GM12878 (cell line): Measurements from ENCODE around the gene UTS2. TPM values are rescaled to one million over a fixed set of nuclear protein-coding genes. Genes with fewer than 3 reads are reported as not detected.

Source experiments
- ATAC-seq: fragments of 200-7000 bp; cut with Tn5 transposase; 3 replicates; pipeline ENCODE4 v1.9.1; 2020; ENCODE audit warnings: mild to moderate bottlenecking, moderate library complexity
- BruUV-seq: library from RNA; stranded (reverse); fragments of 400-500 nt; replicated peaks from 2 replicates; lab custom pipeline; 2021; lab: Mats Ljungman, UMichigan
- CTCF ChIA-PET: fragments of 300-600 bp; sonication (Branson Sonifier 250); formaldehyde crosslinking; extraction: SDS; loops from one replicate; lab custom pipeline; 2021; ENCODE audit warnings: inconsistent platforms; lab: Yijun Ruan, JAX
- POLR2A ChIA-PET: fragments of 350-600 bp; formaldehyde crosslinking; extraction: SDS; loops from one replicate; lab custom pipeline; 2021; ENCODE audit warnings: inconsistent platforms; lab: Charles Lee
- RAD21 ChIA-PET: fragments of 300-600 bp; sonication (Branson Sonifier 250); formaldehyde crosslinking; loops from one replicate; lab custom pipeline; 2023; ENCODE audit warnings: antibody characterized with exemption; ENCODE audit not compliant: unreplicated experiment; lab: Charles Lee
- SMC1A ChIA-PET: fragments of 300-600 bp; sonication (Branson Sonifier 250); formaldehyde crosslinking; loops from one replicate; lab custom pipeline; 2023; ENCODE audit not compliant: unreplicated experiment, uncharacterized antibody; lab: Charles Lee
- DNase-seq: peaks from one replicate; pipeline ENCODE4 v3.0.0-alpha.2; 2011; ENCODE audit warnings: low read depth, low spot score
- FAIRE-seq: peaks from 3 replicates; lab custom pipeline; 2011; peaks lifted over from hg19 to GRCh38; lab: Jason Lieb, UNC
- H2AFZ ChIP-seq: 2 replicates; pipeline ENCODE4 v1.6.0; 2011; ENCODE audit warnings: low read depth, low read length, control low read depth; ENCODE audit not compliant: control insufficient read depth
- H3K27ac ChIP-seq: 2 replicates; pipeline ENCODE4 v1.5.1; 2011; ENCODE audit warnings: control low read depth; ENCODE audit not compliant: control insufficient read depth, insufficient read depth
- H3K27me3 ChIP-seq, 2 experiments: replicated peaks in 1 of 2; 2 replicates each; pipeline versions ENCODE4 v1.6.0 to v1.6.1; 2011; ENCODE audit warnings: low read length in 1 of 2; ENCODE audit not compliant: control insufficient read depth in 2 of 2, insufficient read depth in 2 of 2
- H3K36me3 ChIP-seq, 2 experiments: 2 replicates each; pipeline ENCODE4 v1.5.1; 2011; ENCODE audit warnings: low read length in 1 of 2; ENCODE audit not compliant: control insufficient read depth in 2 of 2, insufficient read depth in 2 of 2
- H3K4me1 ChIP-seq: 2 replicates; pipeline ENCODE4 v1.6.1; 2011; ENCODE audit warnings: mild to moderate bottlenecking, low read length, moderate library complexity, mixed read lengths; ENCODE audit not compliant: control insufficient read depth, insufficient read depth
- H3K4me2 ChIP-seq: 2 replicates; pipeline ENCODE4 v1.6.0; 2011; ENCODE audit warnings: control low read depth; ENCODE audit not compliant: control insufficient read depth, insufficient read depth
- H3K4me3 ChIP-seq: fragments of 200-600 bp; sonication (generic); 2 replicates; pipeline ENCODE4 v1.5.1; 2016
- H3K79me2 ChIP-seq: 2 replicates; pipeline ENCODE4 v1.6.0; 2011; ENCODE audit warnings: low read length; ENCODE audit not compliant: control insufficient read depth, insufficient read depth
- H3K9ac ChIP-seq: 2 replicates; pipeline ENCODE4 v1.8.0; 2011; ENCODE audit warnings: low read length, control low read depth, mixed read lengths; ENCODE audit not compliant: control insufficient read depth, insufficient read depth
- H3K9me3 ChIP-seq: replicated peaks from 3 replicates; pipeline ENCODE4 v1.5.1; 2011; ENCODE audit warnings: mild to moderate bottlenecking, low read length; ENCODE audit not compliant: control insufficient read depth, insufficient read depth
- H4K20me1 ChIP-seq: 2 replicates; pipeline ENCODE4 v1.6.0; 2011; ENCODE audit not compliant: control insufficient read depth, insufficient read depth
- DPF2 ChIP-seq: fragments of 450-650 bp; IDR thresholded peaks from 2 replicates; pipeline ENCODE4 v1.6.1; 2017; ENCODE audit warnings: mild to moderate bottlenecking
- ETV6 ChIP-seq, 2 experiments: fragments of 450-650 bp in 1 of 2; IDR thresholded peaks in 1 of 2; conservative IDR thresholded peaks in 1 of 2; 2 replicates each; pipeline ENCODE4 v1.6.1; 2014; ENCODE audit warnings: antibody characterized with exemption in 1 of 2, borderline replicate concordance in 1 of 2, low read depth in 1 of 2, mild to moderate bottlenecking in 1 of 2, moderate library complexity in 1 of 2
- EZH2 ChIP-seq: IDR thresholded peaks from 2 replicates; pipeline ENCODE4 v1.6.1; 2012; ENCODE audit warnings: low read depth, mild to moderate bottlenecking, control low read depth, inconsistent platforms, low read length, borderline replicate concordance; ENCODE audit not compliant: control insufficient read depth
- IKZF2 ChIP-seq, 2 experiments: fragments of 450-650 bp; IDR thresholded peaks; 2 replicates each; pipeline ENCODE4 v1.6.1; 2017; ENCODE audit warnings: mild to moderate bottlenecking in 2 of 2, moderate library complexity in 2 of 2
- MTA3 ChIP-seq: IDR thresholded peaks from 2 replicates; pipeline ENCODE4 v1.6.1; 2012; ENCODE audit warnings: low read length, inconsistent platforms, borderline replicate concordance
- POLR2AphosphoS2 ChIP-seq: IDR thresholded peaks from 2 replicates; pipeline ENCODE4 v1.6.1; 2011; ENCODE audit warnings: low read depth, mild to moderate bottlenecking, low read length, improper control_type of control experiment, moderate library complexity
- SREBF2 ChIP-seq: IDR thresholded peaks from 2 replicates; pipeline ENCODE4 v1.6.1; 2012; ENCODE audit warnings: mild to moderate bottlenecking, low read length
- WGBS: methylation state at CpG from one replicate; pipeline ENCODE4 v1.1.6; 2016; ENCODE audit warnings: low lambda C conversion rate; ENCODE audit not compliant: insufficient replicate concordance, insufficient coverage; ENCODE audit errors: missing lambda C conversion rate; 5-methylcytosine and 5-hydroxymethylcytosine counted together
- in situ Hi-C: fragments of 300-500 bp; cut with MboI; formaldehyde crosslinking; loops from 9 replicates; pipeline ENCODE4 v1.14.3; 2018; ENCODE audit warnings: mixed read lengths
- intact Hi-C: fragments of 100-400 bp; cut with micrococcal nuclease; formaldehyde crosslinking; loops from one replicate; pipeline ENCODE4 v1.14.2; 2022; ENCODE audit not compliant: unreplicated experiment
- polyA plus RNA-seq, 11 experiments: library from polyadenylated mRNA; depleted of rRNA in 4 of 11; unstranded in 6 of 11; stranded (reverse) in 5 of 11; fragments of >200 nt; fragmentation: Nextera tagmentation in 4 of 11; fragmentation: Illumina TruSeq in 1 of 11; extraction: Ambion mirVana in 4 of 11; extraction: Trizol in 1 of 11; gene quantifications; 1 replicate in 1 of 11; 2 replicates in 10 of 11; pipeline versions ENCODE4 v1.2.1 to v1.2.3, GENCODE V29; 2011 to 2016; ENCODE audit warnings: inconsistent platforms in 2 of 11, missing spikeins in 2 of 11, low read depth in 1 of 11
- total RNA-seq, 4 experiments: library from RNA; depleted of rRNA in 3 of 4; stranded (reverse); fragments of >200 nt in 3 of 4; fragmentation: Illumina TruSeq in 1 of 4; extraction: Trizol in 1 of 4; gene quantifications; 2 replicates each; pipeline versions ENCODE4 v1.2.1 to v1.2.3, GENCODE V29; 2013 to 2021
- TF ChIP-seq, protein P1 (sequence below): fragments of 450-650 bp; IDR thresholded peaks from 2 replicates; pipeline ENCODE4 v1.6.1; 2017; ENCODE audit warnings: antibody characterized with exemption, mild to moderate bottlenecking, moderate library complexity
- TF ChIP-seq, protein P2 (sequence below): IDR thresholded peaks from 2 replicates; pipeline ENCODE4 v1.6.1; 2012; ENCODE audit warnings: improper control_type of control experiment, low read depth, low read length; ENCODE audit not compliant: insufficient replicate concordance
- TF ChIP-seq, protein P3 (sequence below): IDR thresholded peaks from 2 replicates; pipeline ENCODE4 v1.6.1; 2012; ENCODE audit warnings: mild to moderate bottlenecking, low read depth, low read length

UTS2 gene
- total and polyA plus RNA-seq, 10 of the 15 experiments (the other 5 are each of a cell fraction or from before 2014, with no cell fraction given) = not detected

GRCh38 chr1:7868070-7868780 lies 15.4 kb upstream of the UTS2 start:
- in situ Hi-C loops = no loop called here
- Histone ChIP-seq H4K20me1 (no peaks in the 10 kb centered on the region), H3K9ac (no peak overlapping the region), H3K4me2 (no peak overlapping the region), H3K79me2 (no peaks in the 10 kb centered on the region), H3K27me3 (no peaks in the 10 kb centered on the region; a peak in 1 of 4 replicates), H3K4me1 (no peaks in the 10 kb centered on the region), H2AFZ (no peak overlapping the region), H3K4me3 (no peak overlapping the region), H3K36me3 (no peaks in the 10 kb centered on the region), H3K27ac (no peak overlapping the region), H3K9me3 (no peaks in the 10 kb centered on the region)
- ChIA-PET SMC1A (no interaction called here), POLR2A (no interaction called here), RAD21 (no interaction called here), CTCF (no interaction called here)
- intact Hi-C loops = no loop called here
- DNase-seq (no peak), FAIRE-seq (no peak), ATAC-seq (no peak)
- BruUV-seq = no TSS peak
- WGBS = 52% methylated on average over 10 of the region's 10 CpGs
- TF ChIP-seq POLR2AphosphoS2 (no peak), ETV6 (conservative IDR thresholded peaks at IDR 0.05 in 1 of 2, IDR thresholded peaks at IDR 0.05 in 1 of 2; ENCODE audit: borderline replicate concordance in 1 of 2, low read depth in 1 of 2) (no peak), MTA3 (no peak), IKZF2 (IDR thresholded peaks at IDR 0.05) (no peak), DPF2 (no peak), SREBF2 (no peak), EZH2 (no peak)
- TF ChIP-seq, protein P1, sequence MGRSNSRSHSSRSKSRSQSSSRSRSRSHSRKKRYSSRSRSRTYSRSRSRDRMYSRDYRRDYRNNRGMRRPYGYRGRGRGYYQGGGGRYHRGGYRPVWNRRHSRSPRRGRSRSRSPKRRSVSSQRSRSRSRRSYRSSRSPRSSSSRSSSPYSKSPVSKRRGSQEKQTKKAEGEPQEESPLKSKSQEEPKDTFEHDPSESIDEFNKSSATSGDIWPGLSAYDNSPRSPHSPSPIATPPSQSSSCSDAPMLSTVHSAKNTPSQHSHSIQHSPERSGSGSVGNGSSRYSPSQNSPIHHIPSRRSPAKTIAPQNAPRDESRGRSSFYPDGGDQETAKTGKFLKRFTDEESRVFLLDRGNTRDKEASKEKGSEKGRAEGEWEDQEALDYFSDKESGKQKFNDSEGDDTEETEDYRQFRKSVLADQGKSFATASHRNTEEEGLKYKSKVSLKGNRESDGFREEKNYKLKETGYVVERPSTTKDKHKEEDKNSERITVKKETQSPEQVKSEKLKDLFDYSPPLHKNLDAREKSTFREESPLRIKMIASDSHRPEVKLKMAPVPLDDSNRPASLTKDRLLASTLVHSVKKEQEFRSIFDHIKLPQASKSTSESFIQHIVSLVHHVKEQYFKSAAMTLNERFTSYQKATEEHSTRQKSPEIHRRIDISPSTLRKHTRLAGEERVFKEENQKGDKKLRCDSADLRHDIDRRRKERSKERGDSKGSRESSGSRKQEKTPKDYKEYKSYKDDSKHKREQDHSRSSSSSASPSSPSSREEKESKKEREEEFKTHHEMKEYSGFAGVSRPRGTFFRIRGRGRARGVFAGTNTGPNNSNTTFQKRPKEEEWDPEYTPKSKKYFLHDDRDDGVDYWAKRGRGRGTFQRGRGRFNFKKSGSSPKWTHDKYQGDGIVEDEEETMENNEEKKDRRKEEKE = no peak
- TF ChIP-seq, protein P2, sequence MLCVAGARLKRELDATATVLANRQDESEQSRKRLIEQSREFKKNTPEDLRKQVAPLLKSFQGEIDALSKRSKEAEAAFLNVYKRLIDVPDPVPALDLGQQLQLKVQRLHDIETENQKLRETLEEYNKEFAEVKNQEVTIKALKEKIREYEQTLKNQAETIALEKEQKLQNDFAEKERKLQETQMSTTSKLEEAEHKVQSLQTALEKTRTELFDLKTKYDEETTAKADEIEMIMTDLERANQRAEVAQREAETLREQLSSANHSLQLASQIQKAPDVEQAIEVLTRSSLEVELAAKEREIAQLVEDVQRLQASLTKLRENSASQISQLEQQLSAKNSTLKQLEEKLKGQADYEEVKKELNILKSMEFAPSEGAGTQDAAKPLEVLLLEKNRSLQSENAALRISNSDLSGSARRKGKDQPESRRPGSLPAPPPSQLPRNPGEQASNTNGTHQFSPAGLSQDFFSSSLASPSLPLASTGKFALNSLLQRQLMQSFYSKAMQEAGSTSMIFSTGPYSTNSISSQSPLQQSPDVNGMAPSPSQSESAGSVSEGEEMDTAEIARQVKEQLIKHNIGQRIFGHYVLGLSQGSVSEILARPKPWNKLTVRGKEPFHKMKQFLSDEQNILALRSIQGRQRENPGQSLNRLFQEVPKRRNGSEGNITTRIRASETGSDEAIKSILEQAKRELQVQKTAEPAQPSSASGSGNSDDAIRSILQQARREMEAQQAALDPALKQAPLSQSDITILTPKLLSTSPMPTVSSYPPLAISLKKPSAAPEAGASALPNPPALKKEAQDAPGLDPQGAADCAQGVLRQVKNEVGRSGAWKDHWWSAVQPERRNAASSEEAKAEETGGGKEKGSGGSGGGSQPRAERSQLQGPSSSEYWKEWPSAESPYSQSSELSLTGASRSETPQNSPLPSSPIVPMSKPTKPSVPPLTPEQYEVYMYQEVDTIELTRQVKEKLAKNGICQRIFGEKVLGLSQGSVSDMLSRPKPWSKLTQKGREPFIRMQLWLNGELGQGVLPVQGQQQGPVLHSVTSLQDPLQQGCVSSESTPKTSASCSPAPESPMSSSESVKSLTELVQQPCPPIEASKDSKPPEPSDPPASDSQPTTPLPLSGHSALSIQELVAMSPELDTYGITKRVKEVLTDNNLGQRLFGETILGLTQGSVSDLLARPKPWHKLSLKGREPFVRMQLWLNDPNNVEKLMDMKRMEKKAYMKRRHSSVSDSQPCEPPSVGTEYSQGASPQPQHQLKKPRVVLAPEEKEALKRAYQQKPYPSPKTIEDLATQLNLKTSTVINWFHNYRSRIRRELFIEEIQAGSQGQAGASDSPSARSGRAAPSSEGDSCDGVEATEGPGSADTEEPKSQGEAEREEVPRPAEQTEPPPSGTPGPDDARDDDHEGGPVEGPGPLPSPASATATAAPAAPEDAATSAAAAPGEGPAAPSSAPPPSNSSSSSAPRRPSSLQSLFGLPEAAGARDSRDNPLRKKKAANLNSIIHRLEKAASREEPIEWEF = no peak
- TF ChIP-seq, protein P3, sequence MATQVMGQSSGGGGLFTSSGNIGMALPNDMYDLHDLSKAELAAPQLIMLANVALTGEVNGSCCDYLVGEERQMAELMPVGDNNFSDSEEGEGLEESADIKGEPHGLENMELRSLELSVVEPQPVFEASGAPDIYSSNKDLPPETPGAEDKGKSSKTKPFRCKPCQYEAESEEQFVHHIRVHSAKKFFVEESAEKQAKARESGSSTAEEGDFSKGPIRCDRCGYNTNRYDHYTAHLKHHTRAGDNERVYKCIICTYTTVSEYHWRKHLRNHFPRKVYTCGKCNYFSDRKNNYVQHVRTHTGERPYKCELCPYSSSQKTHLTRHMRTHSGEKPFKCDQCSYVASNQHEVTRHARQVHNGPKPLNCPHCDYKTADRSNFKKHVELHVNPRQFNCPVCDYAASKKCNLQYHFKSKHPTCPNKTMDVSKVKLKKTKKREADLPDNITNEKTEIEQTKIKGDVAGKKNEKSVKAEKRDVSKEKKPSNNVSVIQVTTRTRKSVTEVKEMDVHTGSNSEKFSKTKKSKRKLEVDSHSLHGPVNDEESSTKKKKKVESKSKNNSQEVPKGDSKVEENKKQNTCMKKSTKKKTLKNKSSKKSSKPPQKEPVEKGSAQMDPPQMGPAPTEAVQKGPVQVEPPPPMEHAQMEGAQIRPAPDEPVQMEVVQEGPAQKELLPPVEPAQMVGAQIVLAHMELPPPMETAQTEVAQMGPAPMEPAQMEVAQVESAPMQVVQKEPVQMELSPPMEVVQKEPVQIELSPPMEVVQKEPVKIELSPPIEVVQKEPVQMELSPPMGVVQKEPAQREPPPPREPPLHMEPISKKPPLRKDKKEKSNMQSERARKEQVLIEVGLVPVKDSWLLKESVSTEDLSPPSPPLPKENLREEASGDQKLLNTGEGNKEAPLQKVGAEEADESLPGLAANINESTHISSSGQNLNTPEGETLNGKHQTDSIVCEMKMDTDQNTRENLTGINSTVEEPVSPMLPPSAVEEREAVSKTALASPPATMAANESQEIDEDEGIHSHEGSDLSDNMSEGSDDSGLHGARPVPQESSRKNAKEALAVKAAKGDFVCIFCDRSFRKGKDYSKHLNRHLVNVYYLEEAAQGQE = no peak
